IMR-90 (cell line): ENCODE data around the gene ACAA2. TPM values are rescaled to one million over a fixed set of nuclear protein-coding genes. Genes with fewer than 3 reads are reported as not detected.

Source experiments
- ATAC-seq: fragments of 200-7000 bp; cut with Tn5 transposase; 2 replicates; pipeline ENCODE4 v1.9.1; 2020; ENCODE audit warnings: low read depth, mild to moderate bottlenecking, moderate library complexity
- BruUV-seq: library from RNA; stranded (reverse); fragments of 400-500 nt; replicated peaks from 2 replicates; lab custom pipeline; 2021; lab: Mats Ljungman, UMichigan
- CTCF ChIA-PET: fragments of 300-600 bp; formaldehyde crosslinking; extraction: SDS; loops from one replicate; lab custom pipeline; 2021; ENCODE audit warnings: antibody characterized with exemption; lab: Yijun Ruan, JAX
- POLR2A ChIA-PET: fragments of 300-600 bp; sonication (Branson Sonifier 250); formaldehyde crosslinking; loops from one replicate; lab custom pipeline; 2022; ENCODE audit warnings: antibody characterized with exemption; ENCODE audit not compliant: unreplicated experiment; lab: Charles Lee
- DNase-seq: peaks from one replicate; pipeline ENCODE4 v3.0.0; 2013
- H2AFZ ChIP-seq: replicated peaks from 2 replicates; pipeline ENCODE3; 2013; ENCODE audit warnings: low read length, mild to moderate bottlenecking; ENCODE audit not compliant: poor library complexity
- H2AK5ac ChIP-seq: 2 replicates; pipeline ENCODE4 v1.6.1; 2013; ENCODE audit warnings: low read depth, low read length, inconsistent platforms
- H2AK9ac ChIP-seq: replicated peaks from 2 replicates; pipeline ENCODE3; 2013; ENCODE audit warnings: mild to moderate bottlenecking, low read depth, low read length, moderate library complexity; ENCODE audit not compliant: poor library complexity
- H2BK120ac ChIP-seq: 2 replicates; pipeline ENCODE4 v1.6.1; 2013; ENCODE audit warnings: low read depth, low read length, inconsistent platforms
- H2BK15ac ChIP-seq: 3 replicates; pipeline ENCODE4 v1.6.1; 2013; ENCODE audit warnings: low read depth, low read length, inconsistent platforms
- H2BK20ac ChIP-seq: 2 replicates; pipeline ENCODE4 v1.6.1; 2013; ENCODE audit warnings: low read depth, mild to moderate bottlenecking, inconsistent platforms, low read length, moderate library complexity
- H2BK5ac ChIP-seq: 2 replicates; pipeline ENCODE4 v1.6.1; 2013; ENCODE audit warnings: mild to moderate bottlenecking, low read depth, low read length, inconsistent platforms; ENCODE audit not compliant: poor library complexity, severe bottlenecking
- H3K14ac ChIP-seq: replicated peaks from 2 replicates; pipeline ENCODE4 v1.6.1; 2013; ENCODE audit warnings: low read depth, low read length, inconsistent platforms
- H3K18ac ChIP-seq: 2 replicates; pipeline ENCODE4 v1.6.1; 2013; ENCODE audit warnings: low read depth, low read length, control low read depth
- H3K23ac ChIP-seq: 2 replicates; pipeline ENCODE4 v1.6.1; 2013; ENCODE audit warnings: low read depth, low read length, inconsistent platforms
- H3K27ac ChIP-seq: 2 replicates; pipeline ENCODE4 v1.5.1; 2013; ENCODE audit warnings: mild to moderate bottlenecking, control low read depth, low read length; ENCODE audit not compliant: insufficient read depth
- H3K27me3 ChIP-seq: 2 replicates; pipeline ENCODE4 v1.6.1; 2013; ENCODE audit warnings: low read length; ENCODE audit not compliant: control insufficient read depth, insufficient read depth
- H3K36me3 ChIP-seq: 2 replicates; pipeline ENCODE4 v1.6.1; 2013; ENCODE audit warnings: low read length, mixed read lengths; ENCODE audit not compliant: control insufficient read depth, insufficient read depth
- H3K4ac ChIP-seq: 2 replicates; pipeline ENCODE4 v1.6.1; 2013; ENCODE audit warnings: low read depth, low read length, inconsistent platforms
- H3K4me1 ChIP-seq: 2 replicates; pipeline ENCODE4 v1.6.1; 2013; ENCODE audit warnings: low read length, mixed read lengths; ENCODE audit not compliant: control insufficient read depth, insufficient read depth
- H3K4me2 ChIP-seq: 2 replicates; pipeline ENCODE4 v1.6.1; 2013; ENCODE audit warnings: low read depth, mild to moderate bottlenecking, control low read depth, low read length, moderate library complexity
- H3K4me3 ChIP-seq: 2 replicates; pipeline ENCODE4 v1.5.1; 2013; ENCODE audit warnings: low read depth, mild to moderate bottlenecking, control low read depth, low read length, moderate library complexity; ENCODE audit not compliant: insufficient read depth
- H3K56ac ChIP-seq: 2 replicates; pipeline ENCODE4 v1.6.1; 2013; ENCODE audit warnings: low read length, inconsistent platforms; ENCODE audit not compliant: insufficient read depth; ENCODE audit errors: extremely low read depth
- H3K79me1 ChIP-seq, 2 experiments: 2 replicates each; pipeline ENCODE4 v1.6.1; 2013; ENCODE audit warnings: low read length in 2 of 2, inconsistent platforms in 1 of 2, low read depth in 1 of 2
- H3K9ac ChIP-seq: 2 replicates; pipeline ENCODE4 v1.6.1; 2013; ENCODE audit warnings: low read depth, low read length, control low read depth
- H3K9me1 ChIP-seq: 2 replicates; pipeline ENCODE4 v1.6.1; 2013; ENCODE audit warnings: low read length, inconsistent platforms; ENCODE audit not compliant: insufficient read depth
- H3K9me3 ChIP-seq: 2 replicates; pipeline ENCODE4 v1.6.1; 2013; ENCODE audit warnings: low read length; ENCODE audit not compliant: control insufficient read depth, insufficient read depth
- H4K20me1 ChIP-seq: 2 replicates; pipeline ENCODE4 v1.6.1; 2013; ENCODE audit warnings: low read length, inconsistent platforms; ENCODE audit not compliant: insufficient read depth
- H4K5ac ChIP-seq: 2 replicates; pipeline ENCODE4 v1.6.1; 2013; ENCODE audit warnings: mild to moderate bottlenecking, low read depth, low read length, control low read depth
- H4K8ac ChIP-seq, 2 experiments: 2 replicates each; pipeline ENCODE4 v1.6.1; 2013; ENCODE audit warnings: low read depth in 2 of 2, low read length in 2 of 2, control low read depth in 1 of 2, inconsistent platforms in 1 of 2
- H4K91ac ChIP-seq: 2 replicates; pipeline ENCODE4 v1.6.1; 2013; ENCODE audit warnings: low read depth, low read length, inconsistent platforms; ENCODE audit not compliant: insufficient read depth
- CEBPB ChIP-seq: IDR thresholded peaks from 2 replicates; pipeline ENCODE4 v1.6.1; 2012; ENCODE audit warnings: low read depth, low read length, improper control_type of control experiment
- FOS ChIP-seq: fragments of 150-350 bp; IDR thresholded peaks from 2 replicates; pipeline ENCODE4 v1.6.1; 2016; ENCODE audit warnings: low read depth, low read length
- MAZ ChIP-seq: IDR thresholded peaks from 2 replicates; pipeline ENCODE4 v1.6.1; 2012; ENCODE audit warnings: low read depth, mild to moderate bottlenecking, low read length, improper control_type of control experiment, moderate library complexity, borderline replicate concordance
- MXI1 ChIP-seq: IDR thresholded peaks from 2 replicates; pipeline ENCODE4 v1.6.1; 2012; ENCODE audit warnings: low read depth, mild to moderate bottlenecking, low read length, moderate library complexity, borderline replicate concordance
- NFE2L2 ChIP-seq: fragments of 150-350 bp; IDR thresholded peaks from 2 replicates; pipeline ENCODE4 v1.6.1; 2016; ENCODE audit warnings: low read depth, mild to moderate bottlenecking, low read length
- POLR2A ChIP-seq: IDR thresholded peaks from 2 replicates; pipeline ENCODE4 v1.6.1; 2012; ENCODE audit warnings: mild to moderate bottlenecking, low read depth, low read length
- RAD21 ChIP-seq: IDR thresholded peaks from 2 replicates; pipeline ENCODE4 v1.6.1; 2012; ENCODE audit warnings: low read length, improper control_type of control experiment
- RFX5 ChIP-seq: IDR thresholded peaks from 2 replicates; pipeline ENCODE4 v1.8.0; 2012; ENCODE audit warnings: low read depth, mild to moderate bottlenecking, low read length, moderate library complexity
- WGBS, 2 experiments: methylation state at CpG; one replicate each; pipeline versions ENCODE4 v1.1.5 to v1.1.7; 2013; ENCODE audit warnings: missing lambda C conversion rate in 2 of 2; ENCODE audit not compliant: insufficient read length in 1 of 2; ENCODE audit errors: extremely low coverage in 2 of 2; 5-methylcytosine and 5-hydroxymethylcytosine counted together
- dilution Hi-C: fragments of 300-500 bp; cut with HindIII; formaldehyde crosslinking; loops from one replicate; pipeline ENCODE4 v1.14.3; 2018; ENCODE audit warnings: low sequenced_read_pairs; ENCODE audit not compliant: unreplicated experiment
- in situ Hi-C: fragments of 300-500 bp; cut with MboI; formaldehyde crosslinking; loops from 3 replicates; pipeline ENCODE4 v1.14.3; 2019; ENCODE audit warnings: low sequenced_read_pairs, inconsistent platforms, mixed read lengths
- intact Hi-C: fragments of 100-400 bp; cut with micrococcal nuclease; formaldehyde crosslinking; loops from 2 replicates; pipeline ENCODE4 v1.10.0; 2022
- polyA plus RNA-seq, 3 experiments: library from polyadenylated mRNA; depleted of rRNA; stranded (reverse); fragments of >200 nt; gene quantifications; 2 replicates each; pipeline ENCODE4 v1.2.3, GENCODE V29; 2012; ENCODE audit warnings: low replicate concordance in 1 of 3
- total RNA-seq: library from RNA; depleted of rRNA; stranded (reverse); fragments of >200 nt; gene quantifications from 2 replicates; pipeline ENCODE4 v1.2.3, GENCODE V29; 2012
- TF ChIP-seq, protein P1 (sequence below): fragments of 150-350 bp; IDR thresholded peaks from 2 replicates; pipeline ENCODE4 v1.6.1; 2017; ENCODE audit warnings: mild to moderate bottlenecking, antibody characterized with exemption, low read length, low read depth

ACAA2 gene
- total and polyA plus RNA-seq, 2 of the 4 experiments (the other 2 are of a cell fraction): 24.4 to 61.5 TPM

DNA sequence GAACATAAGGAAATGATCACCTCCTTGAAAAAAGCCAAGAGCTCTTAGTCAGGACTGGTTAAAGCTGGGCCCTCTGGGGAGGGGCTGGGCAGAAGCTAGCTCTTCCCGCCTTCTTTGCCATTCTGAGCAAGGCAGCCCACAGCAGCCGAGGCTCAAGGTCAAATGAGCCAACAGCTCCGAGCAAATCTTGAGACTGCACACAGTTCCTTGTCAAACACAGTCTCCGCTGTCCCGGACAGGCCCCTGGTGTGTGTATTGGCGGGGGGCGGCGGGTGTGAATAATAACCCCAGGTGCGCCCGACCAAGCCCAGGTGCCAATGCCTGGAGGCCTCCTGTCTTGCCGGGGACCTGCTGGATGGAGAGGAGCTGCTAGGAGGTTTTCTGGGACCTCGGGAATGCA, 46.4 kb upstream of the ACAA2 start:
- DNase-seq (no peak), ATAC-seq (no peak)
- Histone ChIP-seq H2AFZ (no peak overlapping the region), H3K4ac (no peak overlapping the region), H3K4me3 (no peak overlapping the region), H3K14ac (no peak overlapping the region), H2AK9ac (no peak overlapping the region), H3K23ac (no peak overlapping the region), H3K56ac (no peak overlapping the region), H3K27ac (no peak overlapping the region), H3K4me2 (no peak overlapping the region), H4K91ac (no peak overlapping the region), H3K36me3 (no peaks in the 10 kb centered on the region), H3K18ac (no peak overlapping the region), H3K9ac (no peak overlapping the region), H3K79me1 (no peaks in the 10 kb centered on the region), H4K20me1 (no peaks in the 10 kb centered on the region), H4K5ac (no peak overlapping the region), H4K8ac (no peak overlapping the region), H2AK5ac (no peak overlapping the region), H2BK5ac (no peak overlapping the region), H3K4me1 (no peaks in the 10 kb centered on the region), H3K9me3 (no peaks in the 10 kb centered on the region), H2BK20ac (no peak overlapping the region), H3K27me3 (peaks cover 23% of the 10 kb centered on the region), H3K9me1 (no peaks in the 10 kb centered on the region), H2BK120ac (no peak overlapping the region), H2BK15ac (no peak overlapping the region)
- ChIA-PET CTCF (interaction anchor here (0.6 to 1.9 kb wide), 3 partner anchors 18 to 350 kb away, joined by 3 to 6 read pairs (median 3); no protein-coding TSS in a partner anchor), POLR2A (no interaction called here)
- TF ChIP-seq POLR2A (no peak), MXI1 (no peak), RFX5 (no peak), RAD21 (no peak), NFE2L2 (no peak), FOS (no peak), CEBPB (no peak), MAZ (no peak)
- TF ChIP-seq, protein P1, sequence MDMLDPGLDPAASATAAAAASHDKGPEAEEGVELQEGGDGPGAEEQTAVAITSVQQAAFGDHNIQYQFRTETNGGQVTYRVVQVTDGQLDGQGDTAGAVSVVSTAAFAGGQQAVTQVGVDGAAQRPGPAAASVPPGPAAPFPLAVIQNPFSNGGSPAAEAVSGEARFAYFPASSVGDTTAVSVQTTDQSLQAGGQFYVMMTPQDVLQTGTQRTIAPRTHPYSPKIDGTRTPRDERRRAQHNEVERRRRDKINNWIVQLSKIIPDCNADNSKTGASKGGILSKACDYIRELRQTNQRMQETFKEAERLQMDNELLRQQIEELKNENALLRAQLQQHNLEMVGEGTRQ: no peak
- no TSS peak for BruUV-seq
- intact Hi-C loops: loop anchor here (2.0 to 5.0 kb wide), 2 partner anchors 47 to 92 kb away; partner anchors contain the start of gene ACAA2
- WGBS, 2 experiments: 63% methylated on average over 6 of the region's 12 CpGs; no CpG with 5 or more reads in 1 of the 2 experiments
- in situ Hi-C loops: loop anchor here (5.0 kb wide), 2 partner anchors 302 to 347 kb away; no protein-coding TSS in a partner anchor
- dilution Hi-C loops: no loop called here
